K562 (cell line): ENCODE results near the gene TMOD2. TPM values are rescaled to one million over a fixed set of nuclear protein-coding genes. Genes with fewer than 3 reads are reported as not detected.
A peak's percentile ranks its signal among the peaks of the same experiment; 100 is the strongest.

Experiments used
- CTCFL ChIP-seq: IDR thresholded peaks from 2 replicates; pipeline ENCODE4 v1.6.1; 2011; ENCODE audit warnings: borderline replicate concordance, low read depth, mild to moderate bottlenecking, moderate library complexity, low read length; ENCODE audit not compliant: insufficient read depth, poor library complexity, severe bottlenecking
- CXXC5 ChIP-seq: fragments of 250-450 bp; sonication (Bioruptor Pico); IDR thresholded peaks from 2 replicates; pipeline ENCODE4 v1.8.0; 2022; ENCODE audit warnings: inconsistent platforms, mild to moderate bottlenecking, moderate library complexity
- DIDO1 ChIP-seq: fragments of 450-650 bp; IDR thresholded peaks from 2 replicates; pipeline ENCODE4 v1.6.1; 2016; ENCODE audit warnings: low read depth, missing biosample characterization, missing genetic modification characterization
- HDAC1 ChIP-seq, 2 experiments: fragments of 450-650 bp; IDR thresholded peaks; 2 replicates each; pipeline ENCODE4 v1.6.1; 2016 to 2017; ENCODE audit warnings: inconsistent platforms in 1 of 2, mild to moderate bottlenecking in 1 of 2, moderate library complexity in 1 of 2
- IRF2 ChIP-seq: sonication (generic); formaldehyde crosslinking; IDR thresholded peaks from 2 replicates; pipeline ENCODE4 v1.8.1; 2022; ENCODE audit warnings: mild to moderate bottlenecking, missing genetic modification reagents
- KLF16 ChIP-seq: IDR thresholded peaks from 2 replicates; pipeline ENCODE4 v1.6.1; 2016; ENCODE audit warnings: antibody characterized with exemption
- NELFE ChIP-seq: IDR thresholded peaks from 2 replicates; pipeline ENCODE4 v1.6.1; 2011; ENCODE audit warnings: mild to moderate bottlenecking; ENCODE audit not compliant: insufficient read depth, insufficient read length
- RB1 ChIP-seq: fragments of 450-650 bp; IDR thresholded peaks from 2 replicates; pipeline ENCODE4 v1.6.1; 2017; ENCODE audit warnings: low read depth, mild to moderate bottlenecking
- SMAD4 ChIP-seq: fragments of 250-450 bp; sonication (Bioruptor Pico); conservative IDR thresholded peaks from 2 replicates; pipeline ENCODE4 v1.8.0; 2021; ENCODE audit warnings: inconsistent platforms, mild to moderate bottlenecking, moderate library complexity
- ZBED1 ChIP-seq: IDR thresholded peaks from 2 replicates; pipeline ENCODE4 v1.6.1; 2014
- ZNF589 ChIP-seq: fragments of 200-800 bp; sonication (Bioruptor generic); IDR thresholded peaks from 2 replicates; pipeline ENCODE4 v1.6.1; 2016; ENCODE audit warnings: low read depth, missing genetic modification characterization, missing compliant biosample characterization
- ZNF766 ChIP-seq: fragments of 200-800 bp; sonication (Bioruptor generic); conservative IDR thresholded peaks from 2 replicates; pipeline ENCODE4 v1.6.1; 2016; ENCODE audit warnings: missing genetic modification characterization, missing compliant biosample characterization
- polyA plus RNA-seq, 8 experiments: library from polyadenylated mRNA; depleted of rRNA in 4 of 8; stranded (reverse) in 5 of 8; unstranded in 3 of 8; fragments of >200 nt; fragmentation: Nextera tagmentation in 2 of 8; fragmentation: Illumina TruSeq in 1 of 8; extraction: Ambion mirVana in 2 of 8; extraction: Trizol in 1 of 8; gene quantifications; 2 replicates each; pipeline versions ENCODE4 v1.2.1 to v1.2.3, GENCODE V29; 2011 to 2014; ENCODE audit warnings: inconsistent platforms in 1 of 8, missing spikeins in 1 of 8
- total RNA-seq, 7 experiments: library from RNA; depleted of rRNA in 6 of 7; stranded (reverse); fragments of >200 nt in 6 of 7; fragmentation: Illumina TruSeq in 2 of 7; extraction: Trizol in 2 of 7; gene quantifications; 2 replicates each; pipeline versions ENCODE4 v1.2.1 to v1.2.3, GENCODE V29; 2011 to 2021; ENCODE audit warnings: low replicate concordance in 1 of 7
- TF ChIP-seq, protein P1 (sequence below), 2 experiments: fragments of 450-650 bp in 1 of 2; IDR thresholded peaks; 2 replicates each; pipeline ENCODE4 v1.6.1; 2011 to 2017; ENCODE audit warnings: low read depth in 2 of 2, antibody characterized with exemption in 1 of 2, borderline replicate concordance in 1 of 2, low read length in 1 of 2, mild to moderate bottlenecking in 1 of 2, mixed read lengths in 1 of 2; ENCODE audit not compliant: control insufficient read depth in 1 of 2
- TF ChIP-seq, protein P2 (sequence below): sonication (generic); IDR thresholded peaks from 2 replicates; pipeline ENCODE4 v1.6.1; 2016

TMOD2 gene
- total and polyA plus RNA-seq, 9 of the 15 experiments (the other 6 are each of a cell fraction or from before 2014, with no cell fraction given): 0.49 to 3.8 (median 3.0) TPM

DNA sequence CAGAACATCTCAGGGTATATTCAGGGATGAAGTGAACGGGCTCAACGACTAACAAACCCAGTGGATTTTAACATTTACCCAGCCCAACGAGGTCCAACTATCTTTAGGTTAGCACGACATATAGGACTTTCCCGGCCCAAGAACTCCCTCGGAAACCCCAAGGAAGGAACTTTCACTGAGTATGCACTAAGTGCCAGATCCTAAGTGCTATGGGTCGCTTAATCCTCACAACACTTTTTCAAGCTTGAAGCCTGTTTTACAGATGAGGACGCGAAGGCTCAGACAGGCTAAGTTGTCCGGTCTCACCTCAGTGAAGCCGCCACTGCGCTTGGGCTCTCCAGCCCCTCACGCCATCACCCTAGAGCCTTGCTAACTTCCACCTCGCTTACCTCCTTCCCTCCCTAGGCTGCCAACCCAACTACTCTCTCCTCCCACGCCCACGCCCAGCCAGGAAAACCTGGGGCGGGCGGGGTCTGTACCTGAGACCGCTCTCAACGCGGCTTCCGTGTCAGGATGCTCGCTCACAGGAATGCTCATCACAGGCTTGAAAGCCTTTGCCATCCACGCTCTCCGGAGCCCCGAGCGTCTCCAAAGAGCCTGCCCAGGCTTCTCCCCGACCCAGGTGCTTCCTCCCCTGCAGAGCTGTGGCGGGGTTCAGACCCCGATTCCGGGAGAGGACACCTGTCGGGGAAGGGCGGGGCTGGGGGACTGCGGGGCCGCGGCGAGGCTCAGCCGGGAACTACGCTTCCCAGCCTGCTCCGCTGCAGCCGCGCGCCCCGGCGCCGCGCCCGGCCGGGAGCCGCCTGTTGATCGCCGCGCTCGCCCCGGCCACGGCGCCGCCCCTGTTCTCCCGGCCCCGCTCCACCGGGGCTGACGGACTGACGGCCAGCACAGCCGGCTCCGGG is at the start of gene TMOD2 (continued):
- TF ChIP-seq, protein P1, sequence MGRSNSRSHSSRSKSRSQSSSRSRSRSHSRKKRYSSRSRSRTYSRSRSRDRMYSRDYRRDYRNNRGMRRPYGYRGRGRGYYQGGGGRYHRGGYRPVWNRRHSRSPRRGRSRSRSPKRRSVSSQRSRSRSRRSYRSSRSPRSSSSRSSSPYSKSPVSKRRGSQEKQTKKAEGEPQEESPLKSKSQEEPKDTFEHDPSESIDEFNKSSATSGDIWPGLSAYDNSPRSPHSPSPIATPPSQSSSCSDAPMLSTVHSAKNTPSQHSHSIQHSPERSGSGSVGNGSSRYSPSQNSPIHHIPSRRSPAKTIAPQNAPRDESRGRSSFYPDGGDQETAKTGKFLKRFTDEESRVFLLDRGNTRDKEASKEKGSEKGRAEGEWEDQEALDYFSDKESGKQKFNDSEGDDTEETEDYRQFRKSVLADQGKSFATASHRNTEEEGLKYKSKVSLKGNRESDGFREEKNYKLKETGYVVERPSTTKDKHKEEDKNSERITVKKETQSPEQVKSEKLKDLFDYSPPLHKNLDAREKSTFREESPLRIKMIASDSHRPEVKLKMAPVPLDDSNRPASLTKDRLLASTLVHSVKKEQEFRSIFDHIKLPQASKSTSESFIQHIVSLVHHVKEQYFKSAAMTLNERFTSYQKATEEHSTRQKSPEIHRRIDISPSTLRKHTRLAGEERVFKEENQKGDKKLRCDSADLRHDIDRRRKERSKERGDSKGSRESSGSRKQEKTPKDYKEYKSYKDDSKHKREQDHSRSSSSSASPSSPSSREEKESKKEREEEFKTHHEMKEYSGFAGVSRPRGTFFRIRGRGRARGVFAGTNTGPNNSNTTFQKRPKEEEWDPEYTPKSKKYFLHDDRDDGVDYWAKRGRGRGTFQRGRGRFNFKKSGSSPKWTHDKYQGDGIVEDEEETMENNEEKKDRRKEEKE (IDR thresholded peaks at IDR 0.05; ENCODE audit: borderline replicate concordance in 1 of 2, control insufficient read depth in 1 of 2, low read depth in 2 of 2, low read length in 1 of 2): no peak
- peak; percentile 65 for TF ChIP-seq CXXC5 (CRISPR knock-in tag)
- no peak for TF ChIP-seq ZNF589 (CRISPR knock-in tag)
- TF ChIP-seq ZBED1: no peak
- TF ChIP-seq CTCFL: peak; percentile 7
- no peak for TF ChIP-seq IRF2 (CRISPR knock-in tag)
- TF ChIP-seq, protein P2, sequence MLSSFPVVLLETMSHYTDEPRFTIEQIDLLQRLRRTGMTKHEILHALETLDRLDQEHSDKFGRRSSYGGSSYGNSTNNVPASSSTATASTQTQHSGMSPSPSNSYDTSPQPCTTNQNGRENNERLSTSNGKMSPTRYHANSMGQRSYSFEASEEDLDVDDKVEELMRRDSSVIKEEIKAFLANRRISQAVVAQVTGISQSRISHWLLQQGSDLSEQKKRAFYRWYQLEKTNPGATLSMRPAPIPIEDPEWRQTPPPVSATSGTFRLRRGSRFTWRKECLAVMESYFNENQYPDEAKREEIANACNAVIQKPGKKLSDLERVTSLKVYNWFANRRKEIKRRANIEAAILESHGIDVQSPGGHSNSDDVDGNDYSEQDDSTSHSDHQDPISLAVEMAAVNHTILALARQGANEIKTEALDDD: no peak
- no peak for TF ChIP-seq DIDO1
- 0 out of 2 replicates have a peak, but pooled peaks have one; percentile 1 for TF ChIP-seq SMAD4 (CRISPR knock-in tag)
- no peak for TF ChIP-seq NELFE
- TF ChIP-seq RB1: peak; percentile 73
- peak in 1 of 2 experiments; percentile 31; a peak in 1 of 4 replicates for TF ChIP-seq HDAC1 (IDR thresholded peaks at IDR 0.05)
- TF ChIP-seq ZNF766 (CRISPR knock-in tag): peak; percentile 49; the same call in 1 of the 2 replicates
- no peak for TF ChIP-seq KLF16
